IPS DF 6.9 (cell line): ENCODE results near the gene TMEM120B.
A peak's percentile ranks its signal among the peaks of the same experiment; 100 is the strongest.
"Not testable (repeated sequence)": the region's sequence is repeated elsewhere in the genome, so short reads cannot be mapped to it uniquely, and the experiment has no call there.

Experiments used
- DNase-seq: peaks from one replicate; pipeline ENCODE4 v3.0.0-alpha.2; 2013; ENCODE audit warnings: low read depth, low spot score
- H3K27ac ChIP-seq: one replicate; pipeline ENCODE4 v1.5.1; 2013; ENCODE audit warnings: low read length, control low read depth
- H3K27me3 ChIP-seq: 2 replicates; pipeline ENCODE4 v1.6.1; 2013; ENCODE audit warnings: mild to moderate bottlenecking, low read length; ENCODE audit not compliant: control insufficient read depth, insufficient read depth
- H3K36me3 ChIP-seq: 2 replicates; pipeline ENCODE4 v1.6.1; 2013; ENCODE audit warnings: low read length; ENCODE audit not compliant: control insufficient read depth, insufficient read depth
- H3K4me1 ChIP-seq: 2 replicates; pipeline ENCODE4 v1.6.1; 2013; ENCODE audit warnings: low read length; ENCODE audit not compliant: control insufficient read depth, insufficient read depth
- H3K4me3 ChIP-seq: 2 replicates; pipeline ENCODE4 v1.5.1; 2013; ENCODE audit warnings: mild to moderate bottlenecking, low read length
- H3K9me3 ChIP-seq: 2 replicates; pipeline ENCODE4 v1.6.1; 2013; ENCODE audit warnings: low read length, inconsistent platforms; ENCODE audit not compliant: control insufficient read depth, insufficient read depth
- WGBS: extraction: QIAGEN DNeasy Blood & Tissue Kit; methylation state at CpG from one replicate; pipeline ENCODE4 v1.1.7; 2013; ENCODE audit warnings: mixed read lengths, missing lambda C conversion rate; ENCODE audit not compliant: insufficient read length, insufficient coverage; 5-methylcytosine and 5-hydroxymethylcytosine counted together

TMEM120B gene

DNA sequence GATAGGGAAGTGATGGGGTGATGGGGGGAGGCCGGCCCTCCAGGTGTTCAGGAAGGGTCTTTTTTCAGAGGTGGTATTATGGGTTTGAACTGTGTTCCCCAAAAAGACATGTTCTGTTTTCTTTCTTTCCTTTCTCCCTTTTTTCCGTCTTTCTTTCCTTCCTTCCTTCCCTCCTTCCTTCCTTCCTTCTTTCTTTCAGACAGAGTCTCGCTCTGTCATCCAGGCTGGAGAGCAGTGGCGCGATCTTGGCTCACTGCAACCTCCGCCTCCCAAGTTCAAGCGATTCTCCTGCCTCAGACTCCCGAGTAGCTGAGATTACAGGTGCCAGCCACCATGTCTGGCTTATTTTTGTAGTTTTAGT is 3.5 kb upstream of the TMEM120B start:
- H3K9me3 ChIP-seq, DNase-seq, H3K4me3 ChIP-seq, H3K27me3 ChIP-seq, H3K36me3 ChIP-seq, H3K27ac ChIP-seq, H3K4me1 ChIP-seq: not testable (repeated sequence)
- no CpG with 5 or more reads among the region's 8 CpGs for WGBS

DNA sequence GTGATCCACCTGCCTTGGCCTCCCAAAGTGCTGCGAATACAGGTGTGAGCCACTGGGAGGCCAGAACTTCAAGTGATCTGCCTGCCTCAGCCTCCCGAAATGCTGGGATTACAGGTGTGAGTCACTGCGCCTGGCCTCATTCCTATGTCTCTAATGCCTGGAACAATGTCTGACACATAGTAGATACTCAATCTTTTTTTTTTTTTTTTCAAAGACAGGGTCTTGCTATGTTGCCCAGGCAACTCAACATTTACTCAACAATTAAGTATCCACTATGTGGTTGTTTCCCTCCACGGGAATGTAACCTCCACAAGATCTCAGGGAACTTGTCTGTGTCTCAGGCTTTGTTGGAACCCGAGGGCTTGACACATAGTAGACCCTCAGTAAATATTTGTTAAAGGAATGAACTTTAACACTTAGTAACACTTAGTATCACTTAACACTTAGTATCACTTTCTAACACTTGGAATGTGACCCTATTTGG is 3.0 kb upstream of the TMEM120B start:
- H3K4me3 ChIP-seq = no peak overlapping the region
- WGBS = no CpG with 5 or more reads among the region's 5 CpGs
- H3K4me1 ChIP-seq = no peaks in the 10 kb centered on the region; the same call in 1 of the 2 replicates
- no peaks in the 10 kb centered on the region for H3K36me3 ChIP-seq
- no peak overlapping the region for H3K27ac ChIP-seq
- no peak for DNase-seq
- H3K9me3 ChIP-seq = no peaks in the 10 kb centered on the region
- H3K27me3 ChIP-seq = no peaks in the 10 kb centered on the region

DNA sequence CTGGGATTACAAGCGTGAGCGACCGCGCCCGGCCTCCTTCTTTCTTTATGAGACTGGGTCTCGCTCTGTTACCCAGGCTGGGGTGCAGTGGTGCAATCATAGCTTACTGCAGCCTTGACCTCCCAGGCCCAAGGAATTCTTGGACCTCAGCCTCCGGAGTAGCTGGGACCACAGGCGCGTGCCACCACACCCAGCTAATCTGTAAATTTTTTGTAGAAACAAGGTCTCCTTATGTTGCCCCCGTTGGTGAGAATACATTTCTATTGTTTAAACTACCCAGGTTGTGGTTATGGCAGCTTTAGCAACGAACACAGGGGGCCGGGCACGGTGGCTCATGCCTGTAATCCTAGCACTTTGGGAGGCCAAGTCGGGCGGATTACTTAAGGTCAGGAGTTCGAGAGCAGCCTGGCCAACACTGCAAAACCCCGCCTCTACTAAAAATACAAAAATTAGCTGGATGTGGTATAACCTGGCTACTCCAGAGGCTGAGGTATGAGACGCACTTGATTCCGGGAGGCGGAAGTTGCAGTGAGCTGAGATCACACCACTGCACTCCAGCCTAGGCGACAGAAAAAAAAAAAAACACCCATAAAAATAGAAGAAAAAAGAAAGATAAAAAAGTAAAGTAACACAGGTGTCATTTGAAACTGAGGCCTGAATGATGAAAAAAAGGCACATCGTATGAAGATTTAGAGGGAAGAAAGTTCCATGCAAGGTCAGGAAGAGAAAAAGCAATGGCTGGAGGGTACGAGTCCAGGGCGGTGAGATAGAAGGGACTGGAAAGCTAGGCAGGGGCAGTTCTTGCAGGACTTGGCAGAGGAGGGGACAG is 977 bp upstream of the TMEM120B start:
- no peak for DNase-seq
- WGBS = no CpG with 5 or more reads among the region's 24 CpGs
- H3K4me1 ChIP-seq = no peaks in the 10 kb centered on the region; the same call in 1 of the 2 replicates
- peak overlapping the region; percentile 79; the same call in 1 of the 2 replicates for H3K4me3 ChIP-seq
- H3K27ac ChIP-seq = no peak overlapping the region
- 0 out of 2 replicates have a peak, but pooled peaks cover 2% of the 10 kb centered on the region for H3K36me3 ChIP-seq
- H3K9me3 ChIP-seq = no peaks in the 10 kb centered on the region
- no peaks in the 10 kb centered on the region for H3K27me3 ChIP-seq

DNA sequence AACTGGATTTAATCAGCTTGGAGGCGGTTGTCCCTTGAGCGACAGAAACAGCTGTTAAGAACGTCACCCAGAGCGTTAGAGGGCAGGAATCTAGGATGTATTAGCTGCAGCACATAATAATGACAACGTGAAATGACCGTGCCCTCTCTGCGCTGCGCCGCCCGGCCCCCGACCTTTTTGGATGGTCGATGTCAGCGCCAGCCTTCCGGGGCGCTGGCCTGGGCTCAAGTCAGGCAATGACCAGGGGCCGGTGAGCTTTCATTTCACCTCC is 427 bp upstream of the TMEM120B start:
- peak overlapping the region; percentile 79; the same call in 1 of the 2 replicates for H3K4me3 ChIP-seq
- WGBS = no CpG with 5 or more reads among the region's 16 CpGs
- H3K9me3 ChIP-seq = no peaks in the 10 kb centered on the region
- H3K27ac ChIP-seq = no peak overlapping the region
- H3K36me3 ChIP-seq = 0 out of 2 replicates have a peak, but pooled peaks cover 2% of the 10 kb centered on the region
- H3K27me3 ChIP-seq = no peaks in the 10 kb centered on the region
- H3K4me1 ChIP-seq = no peaks in the 10 kb centered on the region; the same call in 1 of the 2 replicates
- no peak for DNase-seq

DNA sequence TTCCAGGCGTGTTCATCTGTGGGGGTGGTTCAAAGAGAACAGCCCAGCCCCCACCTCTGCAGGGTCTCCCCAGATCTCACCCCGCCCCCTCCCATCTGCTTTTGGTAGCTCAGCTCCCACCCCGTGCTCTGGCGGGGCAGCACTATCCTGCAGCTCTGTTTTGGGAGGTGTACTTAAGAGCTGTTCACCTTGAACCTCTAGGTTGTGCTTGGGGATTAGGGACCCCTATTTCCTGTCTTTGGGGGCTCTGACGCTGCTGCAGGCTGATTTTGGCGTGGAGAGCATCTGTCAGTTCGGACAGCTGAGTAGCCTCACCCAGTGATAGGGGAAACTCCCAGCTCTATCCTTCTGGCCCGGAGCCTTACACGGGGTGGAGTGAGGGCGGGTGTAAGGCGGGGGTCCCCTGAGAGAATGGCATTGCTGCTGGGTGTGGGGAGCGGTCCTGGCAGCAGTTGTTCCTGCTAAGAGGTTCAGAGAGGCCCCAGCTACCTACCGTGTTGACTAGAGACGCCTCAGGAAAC is 765 bp downstream of the TMEM120B start:
- H3K27me3 ChIP-seq = no peaks in the 10 kb centered on the region
- no peaks in the 10 kb centered on the region for H3K9me3 ChIP-seq
- no peak for DNase-seq
- H3K4me3 ChIP-seq = peak overlapping the region; percentile 79; the same call in 1 of the 2 replicates
- no peaks in the 10 kb centered on the region; the same call in 1 of the 2 replicates for H3K4me1 ChIP-seq
- no peak overlapping the region for H3K27ac ChIP-seq
- 0 out of 2 replicates have a peak, but pooled peaks cover 2% of the 10 kb centered on the region for H3K36me3 ChIP-seq
- WGBS = no CpG with 5 or more reads among the region's 14 CpGs

DNA sequence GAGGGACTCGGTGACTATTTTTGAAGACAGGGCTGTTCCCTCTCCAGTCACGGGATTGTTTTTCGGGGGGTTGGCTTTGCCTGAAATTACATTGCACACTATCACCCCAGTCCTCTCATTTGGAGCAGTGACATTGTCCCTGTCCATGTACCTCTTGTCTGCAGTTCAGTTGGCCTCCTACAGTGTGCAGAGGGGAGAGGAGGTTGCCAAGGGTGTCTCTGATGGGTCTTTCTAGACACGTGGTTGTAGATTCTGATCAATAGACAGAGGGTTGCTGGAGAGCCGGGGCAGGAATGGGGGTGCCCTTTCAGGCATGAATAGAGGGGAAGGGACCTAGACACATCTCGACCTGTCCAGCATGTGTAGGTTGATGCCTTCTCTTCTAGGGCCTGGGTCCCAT is 1.2 kb downstream of the TMEM120B start:
- Histone ChIP-seq H3K27me3 (no peaks in the 10 kb centered on the region), H3K9me3 (no peaks in the 10 kb centered on the region), H3K4me3 (peak overlapping the region; percentile 79; the same call in 1 of the 2 replicates), H3K36me3 (0 out of 2 replicates have a peak, but pooled peaks cover 2% of the 10 kb centered on the region), H3K27ac (no peak overlapping the region), H3K4me1 (no peaks in the 10 kb centered on the region; the same call in 1 of the 2 replicates)
- DNase-seq = no peak
- WGBS = no CpG with 5 or more reads among the region's 6 CpGs

DNA sequence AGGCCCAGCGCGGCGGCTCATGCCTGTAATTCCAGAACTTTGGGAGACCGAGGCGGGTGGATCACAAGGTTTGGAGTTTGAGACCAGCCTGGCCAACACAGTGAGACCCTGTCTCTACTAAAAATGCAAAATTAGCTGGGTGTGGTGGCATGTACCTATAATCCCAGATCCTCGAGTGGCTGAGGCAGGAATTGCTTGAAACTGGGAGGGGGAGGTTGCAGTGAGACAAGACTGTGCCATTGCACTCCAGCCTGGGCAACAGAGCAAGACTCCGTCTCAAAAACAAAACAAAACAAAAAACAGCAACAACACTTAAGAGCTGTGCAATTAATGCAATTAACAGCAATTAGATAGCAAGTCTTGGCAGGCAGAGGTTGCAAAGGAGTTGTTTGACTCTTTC is 2.5 kb downstream of the TMEM120B start:
- not testable (repeated sequence) for H3K36me3 ChIP-seq, H3K4me3 ChIP-seq, H3K27me3 ChIP-seq, H3K4me1 ChIP-seq, DNase-seq, H3K9me3 ChIP-seq, H3K27ac ChIP-seq
- WGBS = no CpG with 5 or more reads among the region's 7 CpGs

DNA sequence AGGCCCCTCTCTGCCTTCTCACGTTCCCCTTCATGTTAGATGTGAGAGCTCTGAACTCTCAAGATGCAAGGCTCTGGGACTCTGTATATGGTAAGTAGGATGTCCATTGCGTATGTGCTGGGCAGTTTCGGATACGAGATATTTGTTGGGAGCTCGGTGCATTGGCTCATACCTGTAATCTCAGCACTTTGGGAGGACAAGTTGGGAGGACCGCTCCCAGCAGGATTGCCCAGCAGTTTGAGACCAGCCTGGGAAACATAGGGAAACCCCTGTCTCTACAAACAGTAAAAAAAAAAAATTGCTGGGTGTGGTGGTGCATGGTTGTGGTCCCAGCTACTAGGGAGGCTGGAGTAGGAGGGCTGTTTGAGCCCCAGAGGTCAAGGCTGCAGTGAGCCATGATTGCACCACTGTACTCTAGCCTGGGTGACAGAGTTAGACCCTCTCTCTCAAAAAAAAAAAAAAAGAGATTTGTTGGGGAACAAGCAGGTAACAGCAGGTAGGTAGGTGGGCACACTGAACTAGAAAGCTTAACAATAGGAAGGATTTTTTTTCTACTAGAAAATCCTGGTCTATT is 3.4 kb downstream of the TMEM120B start:
- Histone ChIP-seq H3K27ac (no peak overlapping the region), H3K4me1 (no peaks in the 10 kb centered on the region; the same call in 1 of the 2 replicates), H3K4me3 (no peak overlapping the region), H3K9me3 (no peaks in the 10 kb centered on the region), H3K36me3 (0 out of 2 replicates have a peak, but pooled peaks cover 2% of the 10 kb centered on the region), H3K27me3 (no peaks in the 10 kb centered on the region)
- no CpG with 5 or more reads among the region's 6 CpGs for WGBS
- no peak for DNase-seq

DNA sequence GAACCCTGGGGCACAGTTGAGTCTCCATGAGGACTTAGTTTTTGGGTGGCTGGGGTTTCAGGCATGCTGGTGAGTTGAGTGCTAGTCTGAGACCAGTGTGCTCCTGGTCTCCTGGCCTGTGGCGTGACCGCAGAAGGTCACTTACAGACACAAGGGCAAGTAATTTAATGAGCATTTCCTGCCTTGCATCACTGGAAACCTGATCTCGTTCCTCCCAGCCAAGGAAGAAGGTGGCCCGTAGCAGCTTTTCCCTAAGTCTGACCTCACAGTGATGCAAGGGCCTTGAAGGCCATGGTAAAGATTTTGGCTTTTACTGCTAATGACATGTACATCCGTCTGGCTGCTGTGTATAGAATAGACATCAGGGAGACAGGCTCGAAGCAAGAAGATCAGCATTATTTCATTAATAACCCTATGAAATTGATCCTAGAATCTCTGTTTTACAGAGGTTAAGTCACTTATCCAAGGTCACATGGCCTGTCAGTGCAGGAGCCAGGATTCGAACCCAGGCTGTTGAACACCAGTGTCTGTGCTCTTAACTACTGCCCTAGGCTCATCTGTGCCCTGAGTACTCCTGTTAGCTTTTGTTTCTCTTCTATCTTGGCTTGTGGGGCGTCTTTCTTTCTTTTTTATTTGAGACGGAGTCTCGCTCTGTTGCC is 4.6 kb downstream of the TMEM120B start:
- no peak for DNase-seq
- Histone ChIP-seq H3K9me3 (no peaks in the 10 kb centered on the region), H3K27me3 (no peaks in the 10 kb centered on the region), H3K27ac (no peak overlapping the region), H3K36me3 (0 out of 2 replicates have a peak, but pooled peaks cover 2% of the 10 kb centered on the region), H3K4me3 (no peak overlapping the region), H3K4me1 (no peaks in the 10 kb centered on the region; the same call in 1 of the 2 replicates)
- no CpG with 5 or more reads among the region's 10 CpGs for WGBS

DNA sequence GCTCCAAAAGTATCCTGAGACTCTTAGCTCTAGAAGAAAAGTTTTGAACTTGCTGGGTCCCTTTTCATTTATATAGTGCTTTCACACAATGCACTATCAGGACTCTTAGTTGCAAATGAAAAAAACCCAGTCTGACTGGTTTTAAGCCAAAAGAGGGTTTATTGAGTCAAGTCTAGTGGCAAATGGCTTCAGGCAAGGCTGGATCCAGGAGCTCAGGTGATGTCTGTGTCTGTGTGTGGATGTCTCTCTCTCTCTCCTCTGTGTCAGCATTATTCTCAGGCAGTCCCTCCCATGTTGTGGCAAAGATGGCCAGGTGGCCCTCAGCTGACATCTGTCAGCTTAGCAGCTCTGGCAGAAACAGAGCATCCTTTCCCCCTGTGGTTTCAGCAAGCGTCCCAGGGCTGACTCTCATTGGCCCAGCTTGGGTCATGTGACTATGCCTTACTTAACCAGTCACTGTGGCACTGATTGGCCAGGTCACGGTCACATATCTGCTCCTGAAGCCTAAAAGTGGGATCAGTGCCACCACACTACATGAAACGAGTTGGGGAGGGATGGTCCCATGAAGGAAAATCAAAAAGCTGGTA is 6.2 kb downstream of the TMEM120B start:
- Histone ChIP-seq H3K4me1 (no peaks in the 10 kb centered on the region; the same call in 1 of the 2 replicates), H3K27me3 (no peaks in the 10 kb centered on the region), H3K36me3 (0 out of 2 replicates have a peak, but pooled peaks cover 2% of the 10 kb centered on the region), H3K4me3 (no peak overlapping the region), H3K27ac (no peak overlapping the region), H3K9me3 (no peaks in the 10 kb centered on the region)
- WGBS = no CpG with 5 or more reads among the region's 3 CpGs
- DNase-seq = no peak
